Daoy (cell line): ENCODE results near the gene ASPN. TPM values are rescaled to one million over a fixed set of nuclear protein-coding genes. Genes with fewer than 3 reads are reported as not detected.

Experiments used
- DNase-seq: peaks from one replicate; pipeline ENCODE4 v3.0.0-alpha.2; 2015; ENCODE audit warnings: low read depth
- total RNA-seq: library from RNA; depleted of rRNA; stranded (reverse); fragments of >200 nt; shearing (Covaris generic); gene quantifications from 2 replicates; pipeline ENCODE4 v1.2.3, GENCODE V29; 2014; rRNA removed

Gene ASPN
- not detected in 2 replicates for total RNA-seq

GRCh38 chr9:92482329-92482728 is at the start of gene ASPN:
TSS of gene ASPN (minus strand) at chr9:92482506.
- DNase-seq = no peak

- no peak for DNase-seq
These were observed 48.6 kb upstream of the ASPN start for GRCh38 chr9:92530893-92531292.

GRCh38 chr9:92529124-92529523 is 46.8 kb upstream of the ASPN start:
- no peak for DNase-seq

- DNase-seq = no peak
These were observed 46.2 kb upstream of the ASPN start for GRCh38 chr9:92528522-92528849.

GRCh38 chr9:92527832-92528521 is 45.7 kb upstream of the ASPN start:
- DNase-seq = no peak

GRCh38 chr9:92527291-92527828 is 45.1 kb upstream of the ASPN start:
- DNase-seq = no peak

- DNase-seq = peak; percentile 11
These were observed 43.0 kb upstream of the ASPN start for GRCh38 chr9:92525306-92525705.

GRCh38 chr9:92524881-92525280 is 42.6 kb upstream of the ASPN start:
- no peak for DNase-seq

GRCh38 chr9:92522983-92523970 is 41.0 kb upstream of the ASPN start:
- no peak for DNase-seq

GRCh38 chr9:92520837-92521236 is 38.5 kb upstream of the ASPN start:
- DNase-seq = no peak

GRCh38 chr9:92518199-92518598 is 35.9 kb upstream of the ASPN start:
- no peak for DNase-seq

- no peak for DNase-seq
These were observed 34.7 kb upstream of the ASPN start for GRCh38 chr9:92517046-92517445.

GRCh38 chr9:92516521-92516920 is 34.2 kb upstream of the ASPN start:
- no peak for DNase-seq

GRCh38 chr9:92514635-92515034 is 32.3 kb upstream of the ASPN start:
- DNase-seq = no peak

GRCh38 chr9:92513349-92513748 is 31.0 kb upstream of the ASPN start:
- DNase-seq = no peak

GRCh38 chr9:92512622-92513021 is 30.3 kb upstream of the ASPN start:
- DNase-seq = no peak

- no peak for DNase-seq
These were observed 28.4 kb upstream of the ASPN start for GRCh38 chr9:92510747-92511146.

- DNase-seq = no peak
These were observed 26.7 kb upstream of the ASPN start for GRCh38 chr9:92509050-92509449.

- DNase-seq = no peak
These were observed 25.9 kb upstream of the ASPN start for GRCh38 chr9:92508018-92508820.

GRCh38 chr9:92507496-92507895 is 25.2 kb upstream of the ASPN start:
- no peak for DNase-seq

- DNase-seq = peak; percentile 22
These were observed 24.7 kb upstream of the ASPN start for GRCh38 chr9:92507005-92507404.
